A549 (cell line): ENCODE data around the gene PREX1.

Experiments used
- CEBPB ChIP-seq, 2 experiments: fragments of >200 bp in 1 of 2; sonication (Bioruptor Twin) in 1 of 2; formaldehyde crosslinking in 1 of 2; IDR thresholded peaks; 2 replicates each; pipeline ENCODE4 v1.6.1; 2012 to 2016
- ESRRA ChIP-seq: fragments of 150-350 bp; IDR thresholded peaks from 2 replicates; pipeline ENCODE4 v1.6.1; 2014; ENCODE audit warnings: mild to moderate bottlenecking, low read length, borderline replicate concordance
- HDAC2 ChIP-seq: fragments of 200-600 bp; sonication (generic); IDR thresholded peaks from 2 replicates; pipeline ENCODE4 v1.6.1; 2016
- NR3C1 ChIP-seq: fragments of >200 bp; sonication (Bioruptor Twin); formaldehyde crosslinking; IDR thresholded peaks from 3 replicates; pipeline ENCODE4 v1.6.1; 2017
- POLR2A ChIP-seq: IDR thresholded peaks from 2 replicates; pipeline ENCODE4 v1.6.1; 2012; ENCODE audit warnings: mild to moderate bottlenecking, low read length
- RNF2 ChIP-seq: fragments of 200-600 bp; sonication (generic); IDR thresholded peaks from 2 replicates; pipeline ENCODE4 v1.6.1; 2016; ENCODE audit warnings: low read depth, mild to moderate bottlenecking, antibody characterized with exemption, moderate library complexity, borderline replicate concordance
- TF ChIP-seq, protein P1 (sequence below): fragments of >200 bp; sonication (Bioruptor Twin); formaldehyde crosslinking; IDR thresholded peaks from 3 replicates; pipeline ENCODE4 v1.5.1; 2016
- TF ChIP-seq, protein P2 (sequence below): fragments of 200-600 bp; sonication (generic); IDR thresholded peaks from 2 replicates; pipeline ENCODE4 v1.6.1; 2016; ENCODE audit warnings: antibody characterized with exemption, mild to moderate bottlenecking, moderate library complexity

GRCh38 chr20:48691523-48691922 lies 136.3 kb downstream of the PREX1 start:
- TF ChIP-seq, protein P1, sequence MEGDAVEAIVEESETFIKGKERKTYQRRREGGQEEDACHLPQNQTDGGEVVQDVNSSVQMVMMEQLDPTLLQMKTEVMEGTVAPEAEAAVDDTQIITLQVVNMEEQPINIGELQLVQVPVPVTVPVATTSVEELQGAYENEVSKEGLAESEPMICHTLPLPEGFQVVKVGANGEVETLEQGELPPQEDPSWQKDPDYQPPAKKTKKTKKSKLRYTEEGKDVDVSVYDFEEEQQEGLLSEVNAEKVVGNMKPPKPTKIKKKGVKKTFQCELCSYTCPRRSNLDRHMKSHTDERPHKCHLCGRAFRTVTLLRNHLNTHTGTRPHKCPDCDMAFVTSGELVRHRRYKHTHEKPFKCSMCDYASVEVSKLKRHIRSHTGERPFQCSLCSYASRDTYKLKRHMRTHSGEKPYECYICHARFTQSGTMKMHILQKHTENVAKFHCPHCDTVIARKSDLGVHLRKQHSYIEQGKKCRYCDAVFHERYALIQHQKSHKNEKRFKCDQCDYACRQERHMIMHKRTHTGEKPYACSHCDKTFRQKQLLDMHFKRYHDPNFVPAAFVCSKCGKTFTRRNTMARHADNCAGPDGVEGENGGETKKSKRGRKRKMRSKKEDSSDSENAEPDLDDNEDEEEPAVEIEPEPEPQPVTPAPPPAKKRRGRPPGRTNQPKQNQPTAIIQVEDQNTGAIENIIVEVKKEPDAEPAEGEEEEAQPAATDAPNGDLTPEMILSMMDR = no peak
- TF ChIP-seq, protein P2, sequence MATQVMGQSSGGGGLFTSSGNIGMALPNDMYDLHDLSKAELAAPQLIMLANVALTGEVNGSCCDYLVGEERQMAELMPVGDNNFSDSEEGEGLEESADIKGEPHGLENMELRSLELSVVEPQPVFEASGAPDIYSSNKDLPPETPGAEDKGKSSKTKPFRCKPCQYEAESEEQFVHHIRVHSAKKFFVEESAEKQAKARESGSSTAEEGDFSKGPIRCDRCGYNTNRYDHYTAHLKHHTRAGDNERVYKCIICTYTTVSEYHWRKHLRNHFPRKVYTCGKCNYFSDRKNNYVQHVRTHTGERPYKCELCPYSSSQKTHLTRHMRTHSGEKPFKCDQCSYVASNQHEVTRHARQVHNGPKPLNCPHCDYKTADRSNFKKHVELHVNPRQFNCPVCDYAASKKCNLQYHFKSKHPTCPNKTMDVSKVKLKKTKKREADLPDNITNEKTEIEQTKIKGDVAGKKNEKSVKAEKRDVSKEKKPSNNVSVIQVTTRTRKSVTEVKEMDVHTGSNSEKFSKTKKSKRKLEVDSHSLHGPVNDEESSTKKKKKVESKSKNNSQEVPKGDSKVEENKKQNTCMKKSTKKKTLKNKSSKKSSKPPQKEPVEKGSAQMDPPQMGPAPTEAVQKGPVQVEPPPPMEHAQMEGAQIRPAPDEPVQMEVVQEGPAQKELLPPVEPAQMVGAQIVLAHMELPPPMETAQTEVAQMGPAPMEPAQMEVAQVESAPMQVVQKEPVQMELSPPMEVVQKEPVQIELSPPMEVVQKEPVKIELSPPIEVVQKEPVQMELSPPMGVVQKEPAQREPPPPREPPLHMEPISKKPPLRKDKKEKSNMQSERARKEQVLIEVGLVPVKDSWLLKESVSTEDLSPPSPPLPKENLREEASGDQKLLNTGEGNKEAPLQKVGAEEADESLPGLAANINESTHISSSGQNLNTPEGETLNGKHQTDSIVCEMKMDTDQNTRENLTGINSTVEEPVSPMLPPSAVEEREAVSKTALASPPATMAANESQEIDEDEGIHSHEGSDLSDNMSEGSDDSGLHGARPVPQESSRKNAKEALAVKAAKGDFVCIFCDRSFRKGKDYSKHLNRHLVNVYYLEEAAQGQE = no peak
- TF ChIP-seq NR3C1 (no peak), HDAC2 (no peak), ESRRA (no peak), POLR2A (no peak), CEBPB (IDR thresholded peaks at IDR 0.05) (no peak), RNF2 (no peak)
